HT1080 (cell line): ENCODE measurements around the gene DDX50. TPM values are rescaled to one million over a fixed set of nuclear protein-coding genes. Genes with fewer than 3 reads are reported as not detected.
"Not testable (repeated sequence)": the region's sequence is repeated elsewhere in the genome, so short reads cannot be mapped to it uniquely, and the experiment has no call there.

Experiments used
- DNase-seq: peaks from one replicate; pipeline ENCODE4 v3.0.0-alpha.2; 2015; ENCODE audit warnings: low read depth
- small RNA-seq: library from RNA; depleted of rRNA; stranded (forward); fragments of <200 nt; gene quantifications from one replicate; pipeline ENCODE3, GENCODE V24; 2014
- total RNA-seq: library from RNA; depleted of rRNA; stranded (reverse); fragments of >200 nt; shearing (Covaris generic); gene quantifications from 2 replicates; pipeline ENCODE4 v1.2.3, GENCODE V29; 2014; rRNA removed

The DDX50 gene
- total RNA-seq, 1 experiment from 2014 or later, result 43.7 TPM

- DNase-seq, result not testable (repeated sequence)
Measured at GRCh38 chr10:68975936-68976473, 74.9 kb downstream of the DDX50 start.

GRCh38 chr10:68979738-68980137, 78.6 kb downstream of the DDX50 start:
- not testable (repeated sequence) for DNase-seq

GRCh38 chr10:68981074-68981473, 80.0 kb downstream of the DDX50 start:
- DNase-seq, result no peak

GRCh38 chr10:68982389-68982788, 81.3 kb downstream of the DDX50 start:
- DNase-seq, result no peak

- DNase-seq, result no peak
Measured at GRCh38 chr10:68987611-68988010, 86.5 kb downstream of the DDX50 start.

- peak; percentile 98 for DNase-seq
Measured at GRCh38 chr10:68988530-68989316, 87.6 kb downstream of the DDX50 start, which contains the start of gene KIFBP. TSS of gene KIFBP (plus strand) at chr10:68988803. CDS start at chr10:68988833, 30 bp downstream.

- DNase-seq, result no peak
Measured at GRCh38 chr10:68989317-68989990, 88.3 kb downstream of the DDX50 start.

- DNase-seq, result peak; percentile 57
Measured at GRCh38 chr10:68992636-68993440, 91.7 kb downstream of the DDX50 start.

Small RNA genes within 50 kb of the gene (small RNA-seq; reads per million reads assigned to genes)
- not detected for gene RNU6-571P

Other genes with a start within 250 kb of the DDX50 start
- gene CCAR1, start 180.1 kb upstream of the DDX50 start, total RNA-seq, result 39.1 and 89.2 TPM in 2 replicates
- gene STOX1, start 73.8 kb upstream of the DDX50 start, total RNA-seq, result 0.23 TPM in 1 of 2 replicates, not detected in the other
- 170 and 188 TPM in 2 replicates for gene DDX21, start 54.9 kb downstream of the DDX50 start, total RNA-seq
- 37.8 and 39.3 TPM in 2 replicates for gene KIFBP, start 87.5 kb downstream of the DDX50 start, total RNA-seq
- 135 and 180 TPM in 2 replicates for gene SRGN, start 186.8 kb downstream of the DDX50 start, total RNA-seq
- gene VPS26A, start 222.9 kb downstream of the DDX50 start, total RNA-seq, result 19.2 and 47.5 TPM in 2 replicates